Measurements from ENCODE around the gene JAG1. TPM values are rescaled to one million over a fixed set of nuclear protein-coding genes. Genes with fewer than 3 reads are reported as not detected.
A peak's percentile ranks its signal among the peaks of the same experiment; 100 is the strongest.

Gene JAG1
- total RNA-seq, 4 donors from 2014 or later: 30.7 to 41.9 (median 36.3) TPM

- no peak for DNase-seq (ENCODE audit: extremely low spot score)
- no peak for TF ChIP-seq EP300 (IDR thresholded peaks at IDR 0.05)
- TF ChIP-seq POLR2AphosphoS5 (IDR thresholded peaks at IDR 0.05): no peak
- no peak for TF ChIP-seq POLR2A (IDR thresholded peaks at IDR 0.05; ENCODE audit: low read depth)
- TF ChIP-seq CTCF (IDR thresholded peaks at IDR 0.05): no peak
- Histone ChIP-seq H3K4me3 (no peak overlapping the region), H3K27ac (replicated peaks in 1 of 4) (peak overlapping the region; percentile 49 to 68 (median 58)), H3K27me3 (no peaks in the 10 kb centered on the region), H3K36me3 (no peaks in the 10 kb centered on the region), H3K4me1 (peaks cover 0 to 26% (median 21%) of the 10 kb centered on the region in 4 donors), H3K9me3 (no peaks in the 10 kb centered on the region)
- intact Hi-C loops (cut with DNase I): loop anchor here (5.0 kb wide), 1 partner anchor 67 kb away; the partner anchor contains the start of gene JAG1
- WGBS: 77% methylated on average over 2 of the region's 2 CpGs
These were observed 68.8 kb downstream of the JAG1 start for GRCh38 chr20:10604865-10605440.

GRCh38 chr20:10603971-10604864 lies 69.6 kb downstream of the JAG1 start:
- H3K4me3 ChIP-seq: no peak overlapping the region
- no peak for DNase-seq (ENCODE audit: extremely low spot score)
- 73% methylated on average over 7 of the region's 8 CpGs for WGBS

GRCh38 chr20:10603378-10603777 lies 70.4 kb downstream of the JAG1 start:
- intact Hi-C loops (cut with DNase I): loop anchor here (5.0 kb wide), 1 partner anchor 69 kb away; the partner anchor contains the start of gene JAG1
- H3K4me1 ChIP-seq: peaks cover 0 to 26% (median 21%) of the 10 kb centered on the region in 4 donors

More at GRCh38 chr20:10603971-10604864, 69.6 kb downstream of the JAG1 start:
- H3K9me3 ChIP-seq: no peaks in the 10 kb centered on the region
- TF ChIP-seq POLR2AphosphoS5 (IDR thresholded peaks at IDR 0.05) (peak; percentile 61 to 78), CTCF (IDR thresholded peaks at IDR 0.05) (no peak), POLR2A (IDR thresholded peaks at IDR 0.05; ENCODE audit: low read depth) (no peak)
- no peaks in the 10 kb centered on the region for H3K27me3 ChIP-seq
- intact Hi-C loops (cut with DNase I): loop anchor here (5.0 kb wide), 1 partner anchor 68 kb away; the partner anchor contains the start of gene JAG1
- H3K27ac ChIP-seq (replicated peaks in 1 of 4): peak overlapping the region; percentile 55 to 69 (median 64)
- H3K4me1 ChIP-seq: peaks cover 0 to 26% (median 21%) of the 10 kb centered on the region in 4 donors
- H3K36me3 ChIP-seq: no peaks in the 10 kb centered on the region

More at GRCh38 chr20:10603378-10603777, 70.4 kb downstream of the JAG1 start:
- H3K36me3 ChIP-seq: no peaks in the 10 kb centered on the region
- H3K27ac ChIP-seq (replicated peaks in 1 of 4): peak overlapping the region; percentile 55 to 69 (median 64)
- DNase-seq (ENCODE audit: extremely low spot score): no peak
- H3K27me3 ChIP-seq: no peaks in the 10 kb centered on the region
- H3K4me3 ChIP-seq: no peak overlapping the region
- WGBS: 84% methylated on average over 4 of the region's 4 CpGs
- no peaks in the 10 kb centered on the region for H3K9me3 ChIP-seq
- TF ChIP-seq CTCF (IDR thresholded peaks at IDR 0.05): no peak
- no peak for TF ChIP-seq POLR2A (IDR thresholded peaks at IDR 0.05; ENCODE audit: low read depth)
- no peak for TF ChIP-seq EP300 (IDR thresholded peaks at IDR 0.05)
- TF ChIP-seq POLR2AphosphoS5 (IDR thresholded peaks at IDR 0.05): no peak

Measured in esophagus muscularis mucosa (tissue), 4 donors.